ENCODE measurements around the gene SELP.

GRCh38 chr1:169595764-169596711 is 33.9 kb downstream of the SELP start:
- TF ChIP-seq GATA3 (IDR thresholded peaks at IDR 0.05; ENCODE audit: low read depth, low read length), result no peak
- no peak for TF ChIP-seq GATA2 (IDR thresholded peaks at IDR 0.05; ENCODE audit: low read depth, low read length)

Data from SH-SY5Y (cell line).